ENCODE results near the gene CAMKMT. TPM values are rescaled to one million over a fixed set of nuclear protein-coding genes. Genes with fewer than 3 reads are reported as not detected.

The CAMKMT gene
- total RNA-seq, 1 experiment from 2014 or later: 17.4 TPM

DNA sequence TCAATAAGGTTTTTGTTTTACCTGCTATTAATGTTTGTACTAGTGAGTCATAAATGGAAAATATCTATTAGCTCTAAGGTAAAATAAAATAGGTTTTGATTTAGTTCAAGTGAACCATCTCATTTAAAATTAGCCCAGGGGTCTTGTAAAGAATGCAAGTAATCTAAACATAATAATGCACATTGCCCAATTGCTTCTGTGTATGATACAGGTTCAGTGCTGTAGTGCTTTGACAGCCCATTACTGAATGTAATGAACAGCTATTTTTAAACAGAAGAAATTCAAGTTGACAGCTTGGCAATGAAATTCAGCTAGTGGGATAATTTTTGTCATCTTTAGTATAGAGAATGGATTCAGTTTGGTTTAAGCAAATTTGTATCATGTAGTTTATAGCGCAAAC, 91.5 kb downstream of the CAMKMT start:
- H3K4ac ChIP-seq (ENCODE audit: low read depth, low read length): no peak overlapping the region
- no peak overlapping the region for H3K9ac ChIP-seq (ENCODE audit: extremely low read depth, insufficient read length, low read length)
- H4K5ac ChIP-seq (ENCODE audit: insufficient read length, low read depth, low read length): no peak overlapping the region
- H3K27me3 Mint-ChIP-seq (ENCODE audit: low read depth): no peaks in the 10 kb centered on the region
- TF ChIP-seq, protein P1, sequence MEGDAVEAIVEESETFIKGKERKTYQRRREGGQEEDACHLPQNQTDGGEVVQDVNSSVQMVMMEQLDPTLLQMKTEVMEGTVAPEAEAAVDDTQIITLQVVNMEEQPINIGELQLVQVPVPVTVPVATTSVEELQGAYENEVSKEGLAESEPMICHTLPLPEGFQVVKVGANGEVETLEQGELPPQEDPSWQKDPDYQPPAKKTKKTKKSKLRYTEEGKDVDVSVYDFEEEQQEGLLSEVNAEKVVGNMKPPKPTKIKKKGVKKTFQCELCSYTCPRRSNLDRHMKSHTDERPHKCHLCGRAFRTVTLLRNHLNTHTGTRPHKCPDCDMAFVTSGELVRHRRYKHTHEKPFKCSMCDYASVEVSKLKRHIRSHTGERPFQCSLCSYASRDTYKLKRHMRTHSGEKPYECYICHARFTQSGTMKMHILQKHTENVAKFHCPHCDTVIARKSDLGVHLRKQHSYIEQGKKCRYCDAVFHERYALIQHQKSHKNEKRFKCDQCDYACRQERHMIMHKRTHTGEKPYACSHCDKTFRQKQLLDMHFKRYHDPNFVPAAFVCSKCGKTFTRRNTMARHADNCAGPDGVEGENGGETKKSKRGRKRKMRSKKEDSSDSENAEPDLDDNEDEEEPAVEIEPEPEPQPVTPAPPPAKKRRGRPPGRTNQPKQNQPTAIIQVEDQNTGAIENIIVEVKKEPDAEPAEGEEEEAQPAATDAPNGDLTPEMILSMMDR (conservative IDR thresholded peaks at IDR 0.05): no peak
- H4K91ac ChIP-seq (ENCODE audit: insufficient read length, low read depth, low read length): no peak overlapping the region
- no peak overlapping the region for H2BK20ac ChIP-seq (ENCODE audit: low read depth, low read length, poor library complexity, severe bottlenecking)
- no peak overlapping the region for H3T11ph ChIP-seq (ENCODE audit: low read length)
- no peaks in the 10 kb centered on the region for H3K79me2 ChIP-seq (ENCODE audit: insufficient read depth, low read length)
- no peaks in the 10 kb centered on the region for H3K9me3 ChIP-seq (ENCODE audit: control insufficient read depth, low read depth, low read length)
- no peaks in the 10 kb centered on the region for H3K27me3 ChIP-seq (ENCODE audit: insufficient read depth, low read length)
- no peaks in the 10 kb centered on the region for H4K20me1 ChIP-seq (ENCODE audit: control insufficient read depth, insufficient read depth, insufficient read length)
- no peaks in the 10 kb centered on the region for H3K36me3 Mint-ChIP-seq (ENCODE audit: insufficient read depth in 1 of 3, low read depth in 3 of 3)
- H2BK5ac ChIP-seq (ENCODE audit: insufficient read length, low read length): no peak overlapping the region
- no peak overlapping the region for H3K4me3 Mint-ChIP-seq
- H2AK5ac ChIP-seq (ENCODE audit: insufficient read length, low read length): no peak overlapping the region
- H3K4me1 Mint-ChIP-seq: peaks cover 25 to 29% of the 10 kb centered on the region in 2 experiments; a peak in 3 of 4 replicates
- no peak overlapping the region for H3K27ac Mint-ChIP-seq
- H3K9me3 Mint-ChIP-seq: no peaks in the 10 kb centered on the region
- H3K4me2 ChIP-seq (ENCODE audit: insufficient read depth, insufficient read length, low read length): no peak overlapping the region
- H3K18ac ChIP-seq (ENCODE audit: insufficient read length, low read depth, low read length): no peak overlapping the region
- H2BK15ac ChIP-seq (ENCODE audit: low read depth, low read length): no peak overlapping the region
- H2BK120ac ChIP-seq (ENCODE audit: low read depth, low read length, poor library complexity, severe bottlenecking): no peak overlapping the region
- H3K14ac ChIP-seq (ENCODE audit: insufficient read depth, low read length): no peak overlapping the region
- H3K23ac ChIP-seq (ENCODE audit: insufficient read length, low read depth, low read length): no peak overlapping the region
- no peak overlapping the region for H3K27ac ChIP-seq (ENCODE audit: insufficient read length, low read depth, low read length)
- no peak overlapping the region for H2BK12ac ChIP-seq (ENCODE audit: insufficient read length, low read depth, low read length)
- no peaks in the 10 kb centered on the region for H3K79me1 ChIP-seq (ENCODE audit: insufficient read depth, low read depth, low read length, poor library complexity, severe bottlenecking)
- H4K8ac ChIP-seq (replicated peaks; ENCODE audit: insufficient read length, low read depth, low read length): no peak overlapping the region
- no peaks in the 10 kb centered on the region for H3K23me2 ChIP-seq (ENCODE audit: insufficient read length, low read depth, low read length, poor library complexity, severe bottlenecking)
- DNase-seq: no peak
- no CpG with 5 or more reads among the region's 1 CpG for WGBS (ENCODE audit: extremely low coverage, insufficient read length, low lambda C conversion rate)
- no peak overlapping the region for H2AFZ ChIP-seq (ENCODE audit: low read length)
- peaks cover 2% of the 10 kb centered on the region; the same call in 1 of the 2 replicates for H3K4me1 ChIP-seq (ENCODE audit: insufficient read depth, low read length)
- H3K56ac ChIP-seq (ENCODE audit: insufficient read length, low read depth, low read length): no peak overlapping the region

Data from H9 (cell line).